ENCODE measurements around the gene RELB. TPM values are rescaled to one million over a fixed set of nuclear protein-coding genes. Genes with fewer than 3 reads are reported as not detected.

The RELB gene
- polyA plus RNA-seq, 2 of the 4 experiments (the other 2 are of a cell fraction) = 8.1 to 9.6 TPM

- CTCF ChIA-PET = interaction anchor here (0.6 to 8.3 kb wide), 6 partner anchors 16 to 252 kb away, joined by 3 to 303 read pairs (median 8); partner anchors contain the start of genes APOC1 and APOE
- 11% methylated on average over 14 of the region's 40 CpGs for WGBS (ENCODE audit: missing lambda C conversion rate)
Measured at GRCh38 chr19:44955505-44956439, 45.5 kb upstream of the RELB start.

GRCh38 chr19:44957526-44957925, 43.7 kb upstream of the RELB start:
- no peak overlapping the region for H3K4me3 ChIP-seq
- no peak for ATAC-seq
- POLR2A ChIA-PET = interaction anchor here (0.6 kb wide), 1 partner anchor 31 kb away, joined by 3 read pairs; no protein-coding TSS in a partner anchor

More at GRCh38 chr19:44955505-44956439, 45.5 kb upstream of the RELB start:
- TF ChIP-seq KDM5A (IDR thresholded peaks at IDR 0.05) (peak; percentile 63; the same call in 1 of the 2 replicates), JUN (IDR thresholded peaks at IDR 0.05) (0 out of 5 replicates have a peak, but pooled peaks of 1 of the 2 experiments have one; percentile 5), TFCP2L1 (CRISPR knock-in tag; IDR thresholded peaks at IDR 0.05) (0 out of 2 replicates have a peak, but pooled peaks have one; percentile 52)
- TF ChIP-seq, protein P1, sequence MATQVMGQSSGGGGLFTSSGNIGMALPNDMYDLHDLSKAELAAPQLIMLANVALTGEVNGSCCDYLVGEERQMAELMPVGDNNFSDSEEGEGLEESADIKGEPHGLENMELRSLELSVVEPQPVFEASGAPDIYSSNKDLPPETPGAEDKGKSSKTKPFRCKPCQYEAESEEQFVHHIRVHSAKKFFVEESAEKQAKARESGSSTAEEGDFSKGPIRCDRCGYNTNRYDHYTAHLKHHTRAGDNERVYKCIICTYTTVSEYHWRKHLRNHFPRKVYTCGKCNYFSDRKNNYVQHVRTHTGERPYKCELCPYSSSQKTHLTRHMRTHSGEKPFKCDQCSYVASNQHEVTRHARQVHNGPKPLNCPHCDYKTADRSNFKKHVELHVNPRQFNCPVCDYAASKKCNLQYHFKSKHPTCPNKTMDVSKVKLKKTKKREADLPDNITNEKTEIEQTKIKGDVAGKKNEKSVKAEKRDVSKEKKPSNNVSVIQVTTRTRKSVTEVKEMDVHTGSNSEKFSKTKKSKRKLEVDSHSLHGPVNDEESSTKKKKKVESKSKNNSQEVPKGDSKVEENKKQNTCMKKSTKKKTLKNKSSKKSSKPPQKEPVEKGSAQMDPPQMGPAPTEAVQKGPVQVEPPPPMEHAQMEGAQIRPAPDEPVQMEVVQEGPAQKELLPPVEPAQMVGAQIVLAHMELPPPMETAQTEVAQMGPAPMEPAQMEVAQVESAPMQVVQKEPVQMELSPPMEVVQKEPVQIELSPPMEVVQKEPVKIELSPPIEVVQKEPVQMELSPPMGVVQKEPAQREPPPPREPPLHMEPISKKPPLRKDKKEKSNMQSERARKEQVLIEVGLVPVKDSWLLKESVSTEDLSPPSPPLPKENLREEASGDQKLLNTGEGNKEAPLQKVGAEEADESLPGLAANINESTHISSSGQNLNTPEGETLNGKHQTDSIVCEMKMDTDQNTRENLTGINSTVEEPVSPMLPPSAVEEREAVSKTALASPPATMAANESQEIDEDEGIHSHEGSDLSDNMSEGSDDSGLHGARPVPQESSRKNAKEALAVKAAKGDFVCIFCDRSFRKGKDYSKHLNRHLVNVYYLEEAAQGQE (IDR thresholded peaks at IDR 0.05) = no peak
- ATAC-seq = peak; percentile 49 to 51
- Histone ChIP-seq H3K4me3 (peak overlapping the region; percentile 98), H3K4me2 (peak overlapping the region; percentile 93), H3K4me1 (peaks cover 23% of the 10 kb centered on the region), H3K27ac (peak overlapping the region; percentile 90 to 91), H3K9me3 (no peaks in the 10 kb centered on the region)
- DNase-seq (ENCODE audit: low read depth in 1 of 2, low spot score in 1 of 2) = no peak
- FAIRE-seq = no peak
- POLR2A ChIA-PET = interaction anchor here (1.3 to 1.5 kb wide), 5 partner anchors 8 to 52 kb away, joined by 4 to 8 read pairs (median 6); partner anchors contain the start of gene APOE

GRCh38 chr19:44958090-44958489, 43.2 kb upstream of the RELB start:
- Histone ChIP-seq H3K4me3 (no peak overlapping the region), H3K9me3 (no peaks in the 10 kb centered on the region), H3K4me2 (no peak overlapping the region), H3K27ac (no peak overlapping the region), H3K4me1 (peaks cover 23% of the 10 kb centered on the region)
- DNase-seq (ENCODE audit: low read depth in 1 of 2, low spot score in 1 of 2) (no peak), ATAC-seq (no peak), FAIRE-seq (no peak)
- WGBS (ENCODE audit: missing lambda C conversion rate) = 87% methylated on average over 9 of the region's 9 CpGs
- ChIA-PET CTCF (interaction anchor here (0.6 to 3.2 kb wide), 9 partner anchors 9 to 387 kb away, joined by 3 to 15 read pairs (median 3); no protein-coding TSS in a partner anchor), POLR2A (no interaction called here)
- no peak for TF ChIP-seq RNF2 (IDR thresholded peaks at IDR 0.05; ENCODE audit: borderline replicate concordance, low read depth)
- TF ChIP-seq, protein P1 (IDR thresholded peaks at IDR 0.05) = no peak
- TF ChIP-seq FOSB (CRISPR knock-in tag; IDR thresholded peaks at IDR 0.05) = no peak
- no peak for TF ChIP-seq KDM1A (IDR thresholded peaks at IDR 0.05; ENCODE audit: low read depth)
- no peak for TF ChIP-seq NR3C1 (IDR thresholded peaks at IDR 0.05)
- TF ChIP-seq, protein P2, sequence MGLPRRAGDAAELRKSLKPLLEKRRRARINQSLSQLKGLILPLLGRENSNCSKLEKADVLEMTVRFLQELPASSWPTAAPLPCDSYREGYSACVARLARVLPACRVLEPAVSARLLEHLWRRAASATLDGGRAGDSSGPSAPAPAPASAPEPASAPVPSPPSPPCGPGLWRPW (IDR thresholded peaks at IDR 0.05) = no peak
- no peak for TF ChIP-seq ATOH8 (CRISPR knock-in tag; IDR thresholded peaks at IDR 0.05; ENCODE audit: low read depth)
- no peak for TF ChIP-seq FOXS1 (CRISPR knock-in tag; IDR thresholded peaks at IDR 0.05)
- TF ChIP-seq, protein P3, sequence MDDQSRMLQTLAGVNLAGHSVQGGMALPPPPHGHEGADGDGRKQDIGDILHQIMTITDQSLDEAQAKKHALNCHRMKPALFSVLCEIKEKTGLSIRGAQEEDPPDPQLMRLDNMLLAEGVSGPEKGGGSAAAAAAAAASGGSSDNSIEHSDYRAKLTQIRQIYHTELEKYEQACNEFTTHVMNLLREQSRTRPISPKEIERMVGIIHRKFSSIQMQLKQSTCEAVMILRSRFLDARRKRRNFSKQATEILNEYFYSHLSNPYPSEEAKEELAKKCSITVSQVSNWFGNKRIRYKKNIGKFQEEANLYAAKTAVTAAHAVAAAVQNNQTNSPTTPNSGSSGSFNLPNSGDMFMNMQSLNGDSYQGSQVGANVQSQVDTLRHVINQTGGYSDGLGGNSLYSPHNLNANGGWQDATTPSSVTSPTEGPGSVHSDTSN (IDR thresholded peaks at IDR 0.05) = no peak
- TF ChIP-seq E2F6 (IDR thresholded peaks at IDR 0.05; ENCODE audit: borderline replicate concordance, low read depth) = no peak

More at GRCh38 chr19:44957526-44957925, 43.7 kb upstream of the RELB start:
- Histone ChIP-seq H3K9me3 (no peaks in the 10 kb centered on the region), H3K27ac (no peak overlapping the region), H3K4me2 (0 out of 3 replicates have a peak overlapping the region, but pooled peaks have one; percentile 93), H3K4me1 (peaks cover 23% of the 10 kb centered on the region)
- CTCF ChIA-PET = interaction anchor here (0.6 to 3.2 kb wide), 11 partner anchors 9 to 295 kb away, joined by 3 to 15 read pairs (median 3); no protein-coding TSS in a partner anchor
- no peak for TF ChIP-seq KDM1A (IDR thresholded peaks at IDR 0.05; ENCODE audit: low read depth)
- no peak for TF ChIP-seq GATA3 (IDR thresholded peaks at IDR 0.05; ENCODE audit: borderline replicate concordance)
- TF ChIP-seq NFE2L2 (conservative IDR thresholded peaks at IDR 0.05; ENCODE audit: low read length) = no peak
- TF ChIP-seq NPAS2 (CRISPR knock-in tag; IDR thresholded peaks at IDR 0.05; ENCODE audit: borderline replicate concordance) = no peak
- TF ChIP-seq CHD2 (IDR thresholded peaks at IDR 0.05; ENCODE audit: low read length, partially characterized antibody) = no peak
- no peak for TF ChIP-seq ESRRA (IDR thresholded peaks at IDR 0.05; ENCODE audit: borderline replicate concordance, low read length)
- no peak for TF ChIP-seq FOSB (CRISPR knock-in tag; IDR thresholded peaks at IDR 0.05)
- no peak for TF ChIP-seq ZSCAN20 (CRISPR knock-in tag; IDR thresholded peaks at IDR 0.05)
- TF ChIP-seq, protein P4, sequence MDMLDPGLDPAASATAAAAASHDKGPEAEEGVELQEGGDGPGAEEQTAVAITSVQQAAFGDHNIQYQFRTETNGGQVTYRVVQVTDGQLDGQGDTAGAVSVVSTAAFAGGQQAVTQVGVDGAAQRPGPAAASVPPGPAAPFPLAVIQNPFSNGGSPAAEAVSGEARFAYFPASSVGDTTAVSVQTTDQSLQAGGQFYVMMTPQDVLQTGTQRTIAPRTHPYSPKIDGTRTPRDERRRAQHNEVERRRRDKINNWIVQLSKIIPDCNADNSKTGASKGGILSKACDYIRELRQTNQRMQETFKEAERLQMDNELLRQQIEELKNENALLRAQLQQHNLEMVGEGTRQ (IDR thresholded peaks at IDR 0.05) = no peak
- TF ChIP-seq MAFK (IDR thresholded peaks at IDR 0.05; ENCODE audit: partially characterized antibody) = no peak
- 93% methylated on average over 7 of the region's 7 CpGs for WGBS (ENCODE audit: missing lambda C conversion rate)
- FAIRE-seq = no peak
- no peak for DNase-seq (ENCODE audit: low read depth in 1 of 2, low spot score in 1 of 2)

Measured in A549 (cell line).